ENCODE measurements around the gene KLF13.

KLF13 gene

DNA sequence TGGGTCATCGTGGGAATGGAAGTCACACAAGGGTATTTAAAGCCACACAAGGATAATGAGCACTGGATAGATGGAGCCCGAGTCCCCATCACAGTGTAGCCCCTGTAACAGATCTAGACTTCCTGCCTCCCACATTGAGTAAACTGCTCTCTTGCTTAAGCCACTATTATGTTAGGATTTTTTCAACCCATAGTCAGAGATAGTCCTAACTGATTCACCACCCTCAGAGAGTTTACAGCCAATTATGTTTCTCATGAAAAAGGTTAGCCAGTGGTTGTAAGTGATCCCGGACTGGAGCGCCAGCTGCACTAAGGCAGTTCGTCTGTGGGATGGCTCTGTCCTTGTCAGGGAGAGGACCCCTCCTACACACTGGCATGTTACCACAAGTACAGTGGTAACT is 77.0 kb downstream of the KLF13 start:
- DNase-seq, result no peak

DNA sequence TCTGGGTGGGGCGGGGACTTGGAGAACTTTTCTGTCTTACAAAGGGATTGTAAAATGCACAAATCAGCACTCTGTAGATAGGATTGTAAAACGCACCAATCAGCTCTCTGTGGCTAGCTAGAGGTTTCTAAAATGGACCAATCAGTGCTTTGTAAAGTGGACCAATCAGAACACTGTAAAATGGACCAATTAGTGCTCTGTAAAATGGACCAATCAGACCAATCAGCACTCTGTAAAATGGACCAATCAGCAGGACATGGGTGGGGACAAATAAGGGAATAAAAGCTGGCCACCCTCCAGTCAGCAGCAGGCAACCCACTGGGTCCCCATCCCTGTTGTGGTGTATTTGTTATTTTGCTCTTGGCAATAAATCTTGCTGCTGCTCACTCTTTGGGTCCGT is 77.7 kb downstream of the KLF13 start:
- no peak for DNase-seq

DNA sequence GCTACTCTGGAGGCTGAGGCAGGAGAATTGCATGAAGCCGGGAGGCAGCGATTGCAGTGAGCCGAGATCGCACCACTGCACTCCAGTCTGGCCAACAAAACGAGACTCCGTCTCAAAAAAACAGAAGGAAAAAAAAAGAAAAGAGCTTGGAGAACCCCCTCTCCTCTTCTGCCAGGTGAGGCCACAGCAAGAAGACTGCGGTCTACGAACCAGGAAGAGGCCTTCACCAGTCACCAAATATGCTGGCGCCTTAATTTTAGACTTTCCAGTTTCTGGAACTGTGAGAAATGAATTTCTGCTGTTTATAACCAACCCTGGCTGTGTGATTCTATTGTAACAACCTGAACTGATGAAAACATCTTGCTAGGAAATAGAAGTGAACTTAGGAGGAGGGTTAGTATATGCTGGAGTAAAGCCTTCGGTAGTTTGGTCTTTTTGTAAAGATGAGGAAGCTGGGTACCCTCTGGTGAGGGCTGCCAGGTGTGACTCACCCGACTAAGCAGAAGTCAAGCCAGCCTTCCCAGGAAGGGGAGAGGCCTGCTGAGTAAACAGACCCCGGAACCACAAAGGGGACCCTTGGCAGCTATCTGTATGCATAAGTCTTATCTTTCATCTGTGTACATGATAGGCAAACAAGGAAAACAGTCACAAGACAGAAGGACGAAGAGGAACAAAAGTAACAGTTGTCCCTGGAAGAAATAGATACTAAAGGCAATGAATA is 78.7 kb downstream of the KLF13 start:
- DNase-seq, result no peak

DNA sequence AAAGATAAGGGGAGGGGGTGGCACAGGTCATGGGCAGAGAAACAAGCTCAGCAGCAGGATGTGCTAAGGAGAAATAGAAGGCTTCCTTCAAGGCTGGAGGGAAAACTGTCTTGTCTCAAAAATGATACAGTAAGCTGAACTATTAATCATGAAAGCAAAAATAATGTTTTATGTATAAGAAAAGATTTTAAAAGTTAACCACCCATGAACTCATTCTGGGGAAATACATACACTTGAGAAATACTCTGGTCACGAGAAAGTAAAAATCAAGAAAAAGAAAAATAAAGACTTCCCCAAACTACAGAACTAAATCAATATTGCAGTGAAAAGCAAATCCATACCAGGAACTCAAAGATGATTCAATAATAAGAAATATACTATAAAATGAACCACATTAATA is 80.7 kb downstream of the KLF13 start:
- DNase-seq, result no peak

DNA sequence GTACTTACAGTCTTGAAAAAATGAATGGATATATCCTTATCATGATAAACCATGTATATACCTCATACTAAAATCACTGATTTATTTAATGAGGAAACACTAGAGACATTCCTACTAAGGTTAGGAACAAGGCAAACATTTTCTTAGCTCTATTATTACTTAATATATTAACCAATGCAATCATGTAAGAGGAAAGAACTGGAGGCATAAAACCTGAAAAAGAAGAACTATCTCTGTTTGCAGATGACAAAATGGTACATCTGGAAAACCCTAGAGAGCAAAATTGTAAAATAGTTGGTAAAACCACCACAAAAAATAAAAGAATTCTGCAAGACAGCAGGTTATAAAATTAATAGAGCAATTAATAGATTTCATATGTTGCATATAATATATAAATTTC is 81.2 kb downstream of the KLF13 start:
- no peak for DNase-seq

DNA sequence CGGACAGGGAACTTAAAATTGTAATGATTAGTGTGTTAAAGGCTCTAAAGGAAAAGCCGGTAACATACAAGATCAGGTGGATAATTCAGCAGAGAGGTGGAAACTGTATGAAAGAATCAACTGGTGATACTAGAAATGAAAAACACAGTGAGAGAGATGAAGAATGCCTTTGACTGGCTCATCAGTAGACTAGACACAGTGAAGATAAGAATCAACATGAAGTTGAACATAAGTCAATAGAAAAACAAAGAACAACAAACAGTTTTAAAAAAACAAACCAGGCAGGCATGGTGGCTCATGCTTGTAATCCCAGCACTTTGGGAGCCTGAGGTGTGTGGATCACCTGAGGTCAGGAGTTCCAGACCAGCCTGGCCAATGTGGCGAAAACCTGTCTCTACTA is 82.1 kb downstream of the KLF13 start:
- DNase-seq, result no peak

DNA sequence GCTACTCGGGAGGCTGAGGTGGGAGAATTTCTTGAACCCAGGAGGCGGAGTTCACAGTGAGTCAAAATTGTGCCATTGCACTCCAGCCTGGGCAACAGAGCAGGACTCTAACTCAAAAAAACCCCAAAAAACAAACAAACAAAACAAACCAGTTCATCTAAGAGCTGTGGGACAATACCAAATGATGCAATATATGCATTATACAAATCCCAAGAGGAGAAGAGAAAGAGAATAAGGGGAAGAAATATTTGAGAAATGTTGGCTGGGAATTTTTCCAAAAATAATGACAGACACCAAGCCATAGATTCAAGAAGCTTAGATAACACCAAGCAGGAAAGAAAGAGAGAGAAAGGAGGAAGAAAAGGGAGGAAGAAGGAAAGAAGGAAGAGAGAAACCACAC is 82.5 kb downstream of the KLF13 start:
- DNase-seq, result no peak

DNA sequence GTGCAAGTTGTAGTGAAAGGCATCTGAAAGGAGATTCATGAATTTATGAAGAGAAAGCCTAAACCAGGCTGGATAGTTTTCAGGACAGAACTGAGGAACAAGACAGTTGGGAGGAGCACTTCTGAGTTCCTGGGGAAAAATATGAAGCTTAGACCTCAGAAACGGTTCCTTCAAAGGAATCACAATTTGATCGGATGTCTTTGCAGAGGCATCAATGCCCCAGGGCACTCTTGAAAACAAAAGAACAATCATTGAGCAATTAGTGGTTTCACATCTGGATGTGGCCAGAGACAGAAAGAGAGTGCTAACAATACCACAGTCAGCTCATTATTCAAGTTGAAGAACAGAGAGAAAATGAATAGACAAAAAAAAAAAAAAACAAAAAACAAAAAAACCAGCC is 86.2 kb downstream of the KLF13 start:
- no peak for DNase-seq

DNA sequence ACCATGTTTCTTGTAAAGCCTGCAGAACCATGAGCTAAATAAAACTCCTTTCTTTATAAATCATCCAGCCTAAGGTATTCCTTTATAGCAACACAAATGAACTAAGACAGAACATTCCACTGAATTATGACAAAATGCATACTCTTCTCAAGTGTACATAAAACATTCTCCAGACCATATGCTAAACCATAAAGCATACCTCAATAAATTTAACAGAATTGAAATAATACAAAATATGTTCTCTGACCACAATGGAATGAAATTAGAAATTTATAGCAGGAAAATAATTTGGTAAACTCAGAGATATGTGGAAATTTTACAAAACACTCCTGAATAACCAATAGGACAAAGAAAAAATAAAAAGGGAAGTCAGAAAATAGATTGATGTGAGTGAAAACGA is 88.6 kb downstream of the KLF13 start:
- no peak for DNase-seq

DNA sequence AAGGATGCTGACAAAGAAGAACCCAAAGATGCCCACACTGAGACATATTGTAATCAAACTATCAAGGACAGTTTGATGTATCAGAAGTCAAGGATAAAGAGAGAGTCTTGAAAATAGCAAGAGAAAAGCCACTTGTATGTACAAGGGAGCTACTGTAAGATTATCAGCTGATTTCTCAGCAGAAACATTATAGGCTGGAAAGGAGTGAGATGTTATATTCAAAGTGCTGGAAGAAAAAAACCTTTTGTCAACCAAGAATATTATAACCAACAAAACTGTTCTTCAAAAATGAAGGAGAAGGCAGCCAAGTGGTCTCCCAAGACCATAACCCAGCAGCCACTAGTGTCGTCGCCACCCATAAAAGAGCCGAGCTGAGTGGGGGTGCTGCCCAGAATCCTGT is 93.2 kb downstream of the KLF13 start:
- DNase-seq, result no peak

DNA sequence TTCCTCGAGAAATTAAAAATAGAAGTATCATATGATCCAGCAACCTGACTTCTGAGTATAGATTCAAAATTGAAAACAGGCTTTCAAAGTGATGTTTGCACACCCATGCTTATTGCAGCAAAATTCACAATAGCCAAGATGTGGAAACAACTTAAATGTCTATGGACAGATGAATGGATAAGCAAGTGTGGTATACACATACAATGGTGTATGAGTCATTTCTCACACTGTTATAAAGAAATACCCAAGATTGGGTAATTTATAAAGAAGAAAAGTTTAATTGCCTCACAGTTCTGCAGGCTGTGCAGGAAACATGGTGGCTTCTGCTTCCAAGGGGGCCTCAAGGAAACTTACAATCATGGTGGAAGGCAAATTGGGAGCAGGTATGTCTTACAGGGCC is 100.8 kb downstream of the KLF13 start:
- peak in 1 of 5 experiments; percentile 56 for DNase-seq
